ENCODE results near the gene KCNQ4. TPM values are rescaled to one million over a fixed set of nuclear protein-coding genes. Genes with fewer than 3 reads are reported as not detected.

Gene KCNQ4
- total and polyA plus RNA-seq, 2 donors (not counting 3 experiments of a cell fraction or from before 2014, with no cell fraction given), result 0.06 to 0.07 TPM

- H3K9ac ChIP-seq (replicated peaks; ENCODE audit: extremely low read depth, insufficient read depth, low read length), result no peak overlapping the region
- TF ChIP-seq MYC (IDR thresholded peaks at IDR 0.05; ENCODE audit: low read depth, low read length) (no peak), MAX (IDR thresholded peaks at IDR 0.05; ENCODE audit: insufficient read depth, insufficient read length) (no peak), CTCF (IDR thresholded peaks at IDR 0.05; ENCODE audit: extremely low read depth in 1 of 2, insufficient read depth in 1 of 2, low read depth in 1 of 2, low read length in 2 of 2) (no peak), POLR2A (IDR thresholded peaks at IDR 0.05; ENCODE audit: low read depth, low read length) (no peak), GATA2 (IDR thresholded peaks at IDR 0.05; ENCODE audit: insufficient read depth, insufficient read length, low read depth, low read length) (no peak), JUN (IDR thresholded peaks at IDR 0.05; ENCODE audit: borderline replicate concordance, insufficient read depth, insufficient read length, low read depth) (no peak), FOS (IDR thresholded peaks at IDR 0.05; ENCODE audit: borderline replicate concordance, insufficient read depth, low read length) (no peak), POLR2AphosphoS5 (IDR thresholded peaks at IDR 0.05; ENCODE audit: insufficient read depth, low read depth, low read length) (no peak)
- no peaks in the 10 kb centered on the region for H3K36me3 ChIP-seq (ENCODE audit: control insufficient read depth in 2 of 2, extremely low read depth in 1 of 2, insufficient read depth in 2 of 2, low read length in 2 of 2)
- no peak overlapping the region for H3K27ac ChIP-seq (ENCODE audit: insufficient read depth, low read depth, low read length)
- H3K9me1 ChIP-seq (replicated peaks; ENCODE audit: control insufficient read depth, extremely low read depth, insufficient read depth, low read length), result no peaks in the 10 kb centered on the region
- H3K4me1 ChIP-seq (ENCODE audit: control insufficient read depth, extremely low read depth, insufficient read depth, low read length), result peaks cover 2% of the 10 kb centered on the region
- peaks cover 0 to 10% of the 10 kb centered on the region in 2 experiments for H3K27me3 ChIP-seq (ENCODE audit: control insufficient read depth in 2 of 2, insufficient read depth in 2 of 2, low read length in 2 of 2)
- dilution Hi-C loops (cut with MboI; ENCODE audit: extremely low pct_ligation_motif_present, low sequenced_read_pairs), result no loop called here
- ChIA-PET POLR2A (no interaction called here), CTCF (no interaction called here)
- no peak overlapping the region for H3K4me2 ChIP-seq (ENCODE audit: insufficient read depth, low read length)
- H3K4me3 ChIP-seq (replicated peaks in 1 of 3; ENCODE audit: insufficient read depth in 1 of 3, low read depth in 1 of 3, low read length in 3 of 3), result peak overlapping the region in 1 of 3 experiments; percentile 4
- no peaks in the 10 kb centered on the region for H4K20me1 ChIP-seq (replicated peaks; ENCODE audit: control insufficient read depth, extremely low read depth, insufficient read depth, low read length)
- peak; percentile 24 for FAIRE-seq
- no peaks in the 10 kb centered on the region for H3K79me2 ChIP-seq (ENCODE audit: control insufficient read depth, insufficient read depth, low read length)
- H3K9me3 ChIP-seq (replicated peaks; ENCODE audit: control insufficient read depth, insufficient read depth, low read length), result no peaks in the 10 kb centered on the region
- no peak for DNase-seq (ENCODE audit: low read depth, low spot score)
- intact Hi-C loops (cut with micrococcal nuclease), result no loop called here
- peak overlapping the region; percentile 27 for H2AFZ ChIP-seq (ENCODE audit: low read depth, low read length)
- no TSS peak for BruUV-seq (replicated peaks)
Observed at GRCh38 chr1:40818264-40818961, 34.8 kb downstream of the KCNQ4 start.
